GM19025 (cell line): ENCODE results near the gene SLC22A5.

ENCODE experiments used
- ATAC-seq: cut with Tn5 transposase; IDR thresholded peaks from one replicate; pipeline ENCODE4 v1.9.1; 2021; ENCODE audit warnings: mild to moderate bottlenecking, low read depth, moderate library complexity; ENCODE audit not compliant: unreplicated experiment

The SLC22A5 gene

GRCh38 chr5:132439521-132440089, 70.1 kb downstream of the SLC22A5 start:
- ATAC-seq = no peak

- ATAC-seq = no peak
These were observed 74.6 kb downstream of the SLC22A5 start for GRCh38 chr5:132444061-132444460.
